ENCODE measurements around the gene RTP1.
"Not testable (repeated sequence)": the region's sequence is repeated elsewhere in the genome, so short reads cannot be mapped to it uniquely, and the experiment has no call there.

Gene RTP1

DNA sequence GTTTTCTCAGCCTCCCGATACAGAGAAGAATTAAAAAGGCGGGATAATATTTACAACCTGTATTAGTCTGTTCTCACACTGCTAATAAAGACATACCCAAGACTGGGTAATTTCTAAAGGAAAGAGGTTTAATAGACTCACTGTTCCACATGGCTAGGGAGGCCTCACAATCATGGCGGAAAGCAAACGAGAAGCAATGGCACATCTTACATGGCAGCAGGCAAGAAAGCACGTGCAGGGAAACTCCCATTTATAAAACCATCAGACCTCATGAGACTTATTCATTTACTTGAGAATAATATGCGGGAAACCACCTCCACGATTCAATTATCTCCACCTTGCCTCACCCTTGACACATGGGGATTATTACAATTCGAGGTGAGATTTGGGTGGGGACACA, 30.5 kb upstream of the RTP1 start:
- H3K4me3 ChIP-seq (ENCODE audit: low read depth, low read length): no peak overlapping the region
- no peak for DNase-seq
- no peaks in the 10 kb centered on the region; the same call in 1 of the 2 replicates for H3K27me3 ChIP-seq
- TF ChIP-seq, protein P1, sequence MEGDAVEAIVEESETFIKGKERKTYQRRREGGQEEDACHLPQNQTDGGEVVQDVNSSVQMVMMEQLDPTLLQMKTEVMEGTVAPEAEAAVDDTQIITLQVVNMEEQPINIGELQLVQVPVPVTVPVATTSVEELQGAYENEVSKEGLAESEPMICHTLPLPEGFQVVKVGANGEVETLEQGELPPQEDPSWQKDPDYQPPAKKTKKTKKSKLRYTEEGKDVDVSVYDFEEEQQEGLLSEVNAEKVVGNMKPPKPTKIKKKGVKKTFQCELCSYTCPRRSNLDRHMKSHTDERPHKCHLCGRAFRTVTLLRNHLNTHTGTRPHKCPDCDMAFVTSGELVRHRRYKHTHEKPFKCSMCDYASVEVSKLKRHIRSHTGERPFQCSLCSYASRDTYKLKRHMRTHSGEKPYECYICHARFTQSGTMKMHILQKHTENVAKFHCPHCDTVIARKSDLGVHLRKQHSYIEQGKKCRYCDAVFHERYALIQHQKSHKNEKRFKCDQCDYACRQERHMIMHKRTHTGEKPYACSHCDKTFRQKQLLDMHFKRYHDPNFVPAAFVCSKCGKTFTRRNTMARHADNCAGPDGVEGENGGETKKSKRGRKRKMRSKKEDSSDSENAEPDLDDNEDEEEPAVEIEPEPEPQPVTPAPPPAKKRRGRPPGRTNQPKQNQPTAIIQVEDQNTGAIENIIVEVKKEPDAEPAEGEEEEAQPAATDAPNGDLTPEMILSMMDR (IDR thresholded peaks at IDR 0.05; ENCODE audit: low read depth, low read length): no peak
- no peaks in the 10 kb centered on the region for H3K36me3 ChIP-seq
- H3K4me1 ChIP-seq: no peaks in the 10 kb centered on the region
- no peaks in the 10 kb centered on the region for H3K9me3 ChIP-seq

DNA sequence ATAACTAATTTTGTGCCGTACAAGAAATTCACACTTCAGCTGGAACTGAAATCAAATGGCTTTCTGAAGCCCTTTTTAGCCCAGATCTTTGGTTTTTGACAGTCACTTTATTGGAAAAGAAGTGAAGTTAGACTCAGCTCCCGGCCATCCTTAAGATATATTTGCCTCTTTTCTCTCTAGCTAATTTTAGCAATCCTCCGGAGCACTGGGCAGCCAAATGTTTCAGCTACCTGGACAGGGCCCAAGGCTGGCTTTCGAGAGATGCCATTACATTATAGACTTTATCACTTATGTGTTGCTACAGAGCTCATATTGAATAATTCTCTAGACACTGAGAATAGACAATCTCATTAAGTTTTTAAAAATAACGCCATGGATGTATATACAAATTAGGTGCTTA, 29.5 kb upstream of the RTP1 start:
- H3K9me3 ChIP-seq: no peaks in the 10 kb centered on the region
- H3K27me3 ChIP-seq: no peaks in the 10 kb centered on the region; the same call in 1 of the 2 replicates
- H3K36me3 ChIP-seq: no peaks in the 10 kb centered on the region
- H3K4me1 ChIP-seq: no peaks in the 10 kb centered on the region
- TF ChIP-seq, protein P1 (IDR thresholded peaks at IDR 0.05; ENCODE audit: low read depth, low read length): no peak
- H3K4me3 ChIP-seq (ENCODE audit: low read depth, low read length): no peak overlapping the region
- no peak for DNase-seq

DNA sequence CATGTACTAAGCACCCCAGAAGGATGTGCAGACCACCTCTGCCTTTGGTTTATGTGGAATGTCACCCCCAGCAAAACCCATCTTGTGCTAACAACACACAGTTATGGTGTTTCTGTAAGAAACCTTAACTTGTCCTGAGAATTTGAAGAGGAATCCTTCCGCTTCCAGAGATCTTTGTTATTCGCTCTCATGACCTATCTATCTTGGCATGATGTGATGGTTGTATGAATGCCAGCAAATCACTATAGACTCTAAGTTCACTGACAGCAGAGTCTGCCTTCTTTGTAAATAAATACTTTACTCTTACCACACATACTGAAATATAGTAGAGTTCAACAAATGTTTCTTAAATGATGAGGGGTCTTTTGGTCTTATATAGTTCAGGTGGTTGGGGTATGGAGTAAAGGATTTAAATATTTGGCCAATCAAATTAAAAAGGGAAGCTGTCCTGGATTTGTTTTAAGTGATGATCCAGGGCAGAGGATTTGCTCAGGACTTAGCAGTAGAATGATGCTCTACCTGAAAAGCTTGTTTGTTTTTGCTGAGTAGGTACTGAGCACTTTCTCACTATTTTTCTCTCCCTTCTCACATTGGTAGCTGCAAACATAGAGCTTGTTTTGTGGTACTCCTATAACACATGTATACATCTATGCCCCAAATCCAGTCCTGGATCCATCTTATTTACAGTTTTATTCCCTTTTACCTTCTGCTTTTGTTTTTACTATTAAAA, 27.9 kb upstream of the RTP1 start:
- H3K27me3 ChIP-seq: no peaks in the 10 kb centered on the region; the same call in 1 of the 2 replicates
- H3K4me3 ChIP-seq (ENCODE audit: low read depth, low read length): no peak overlapping the region
- no peaks in the 10 kb centered on the region for H3K9me3 ChIP-seq
- TF ChIP-seq, protein P1 (IDR thresholded peaks at IDR 0.05; ENCODE audit: low read depth, low read length): no peak
- DNase-seq: no peak
- no peaks in the 10 kb centered on the region for H3K36me3 ChIP-seq
- H3K4me1 ChIP-seq: no peaks in the 10 kb centered on the region

DNA sequence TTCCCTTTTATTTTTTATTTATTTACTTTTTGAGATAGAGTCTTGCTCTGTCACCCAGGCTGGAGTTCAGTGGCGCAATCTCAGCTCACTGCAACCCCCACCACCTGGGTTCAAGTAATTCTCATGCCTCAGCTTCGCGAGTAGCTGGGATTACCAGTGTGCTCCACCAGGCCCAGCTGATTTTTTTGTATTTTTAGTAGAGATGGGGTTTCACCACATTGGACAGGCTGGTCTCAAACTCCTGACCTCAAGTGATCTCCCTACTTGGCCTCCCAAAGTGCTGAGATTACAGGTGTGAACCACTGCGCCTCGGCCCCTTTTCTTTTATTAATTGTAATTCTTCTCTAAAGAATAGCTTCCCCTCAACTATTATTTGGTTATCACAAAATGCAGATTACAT, 26.4 kb upstream of the RTP1 start:
- not testable (repeated sequence) for H3K4me3 ChIP-seq (ENCODE audit: low read depth, low read length); DNase-seq; H3K4me1 ChIP-seq; H3K36me3 ChIP-seq; H3K27me3 ChIP-seq; H3K9me3 ChIP-seq

DNA sequence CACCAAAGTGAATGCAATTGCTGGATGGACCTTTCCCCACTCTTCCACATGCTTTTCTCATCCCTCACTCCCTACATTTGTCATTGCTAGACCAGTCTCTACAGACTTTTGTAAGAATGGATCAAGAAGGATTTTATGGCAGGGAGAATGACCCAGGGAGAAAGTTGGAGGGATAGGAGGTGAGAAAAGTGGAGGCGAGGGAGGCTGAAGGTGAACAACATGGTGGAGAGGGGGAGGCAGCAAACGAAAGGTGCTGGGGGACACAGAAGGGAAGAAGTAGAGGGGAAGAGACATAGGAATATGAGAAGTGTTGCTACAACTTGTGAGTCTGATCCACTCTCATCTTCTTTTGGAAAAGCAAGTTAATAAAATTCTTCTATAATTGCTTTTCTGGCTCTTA, 24.4 kb upstream of the RTP1 start:
- Histone ChIP-seq H3K4me1 (no peaks in the 10 kb centered on the region), H3K27me3 (no peaks in the 10 kb centered on the region; the same call in 1 of the 2 replicates), H3K4me3 (ENCODE audit: low read depth, low read length) (no peak overlapping the region), H3K9me3 (no peaks in the 10 kb centered on the region), H3K36me3 (no peaks in the 10 kb centered on the region)
- TF ChIP-seq, protein P1 (IDR thresholded peaks at IDR 0.05; ENCODE audit: low read depth, low read length): no peak
- no peak for DNase-seq

DNA sequence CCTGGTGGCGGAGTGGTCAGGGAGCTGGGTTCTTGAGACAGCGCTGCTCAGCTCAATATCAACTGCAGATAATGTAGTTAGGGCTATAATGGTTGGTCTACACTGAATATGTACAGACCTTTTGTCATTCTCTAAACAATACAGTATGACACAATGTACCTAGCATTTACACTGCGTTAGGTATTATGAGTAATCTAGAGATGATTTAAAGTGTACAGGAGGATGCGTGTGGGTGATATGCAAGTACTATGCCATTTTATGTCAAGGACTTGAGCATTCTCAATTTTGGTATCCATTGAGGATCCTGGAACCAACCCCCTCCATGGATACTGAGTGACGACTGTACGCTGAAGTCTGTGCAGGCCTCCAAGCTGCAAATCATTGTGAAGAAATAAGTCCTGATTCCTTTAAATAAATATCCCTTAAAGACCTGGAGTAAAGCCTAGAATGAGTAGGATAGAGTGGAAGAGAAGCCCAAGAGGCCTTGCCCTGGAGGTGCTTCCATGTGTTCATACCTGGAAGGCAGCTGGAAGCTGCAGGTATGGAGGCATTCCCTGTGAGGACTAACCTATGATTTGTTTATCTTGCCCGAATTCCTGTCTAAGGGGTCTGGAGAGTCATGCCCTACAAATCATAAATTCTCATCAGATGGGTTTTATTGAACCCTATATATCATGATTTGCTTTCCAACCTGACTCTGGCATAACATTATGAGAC, 15.7 kb upstream of the RTP1 start:
- no peak for DNase-seq
- Histone ChIP-seq H3K9me3 (no peaks in the 10 kb centered on the region), H3K4me3 (ENCODE audit: low read depth, low read length) (no peak overlapping the region), H3K27me3 (peaks cover 17% of the 10 kb centered on the region), H3K36me3 (no peaks in the 10 kb centered on the region), H3K4me1 (no peaks in the 10 kb centered on the region)
- TF ChIP-seq, protein P1 (IDR thresholded peaks at IDR 0.05; ENCODE audit: low read depth, low read length): no peak

All from BE2C (cell line).